Neural crest cell (in vitro differentiated cells): Measurements from ENCODE around the gene C13orf46. TPM values are rescaled to one million over a fixed set of nuclear protein-coding genes. Genes with fewer than 3 reads are reported as not detected.

Experiments used
- DNase-seq: peaks from one replicate; pipeline ENCODE4 v3.0.0; 2021; ENCODE audit warnings: low read depth, mixed read lengths, low spot score
- H3K27ac Mint-ChIP-seq: one replicate; pipeline ENCODE4 v1.8.0; 2021; ENCODE audit warnings: mild to moderate bottlenecking, mixed read lengths; ENCODE audit not compliant: unreplicated experiment
- H3K27me3 Mint-ChIP-seq: 2 replicates; pipeline ENCODE4 v1.8.0; 2021; ENCODE audit warnings: low read depth, mild to moderate bottlenecking, mixed read lengths
- H3K36me3 Mint-ChIP-seq: 2 replicates; pipeline ENCODE4 v1.8.0; 2021; ENCODE audit warnings: low read depth, mild to moderate bottlenecking, mixed read lengths
- H3K4me1 Mint-ChIP-seq: 2 replicates; pipeline ENCODE4 v1.8.0; 2021; ENCODE audit warnings: mixed read lengths
- H3K4me3 Mint-ChIP-seq: one replicate; pipeline ENCODE4 v1.8.0; 2021; ENCODE audit warnings: mild to moderate bottlenecking, mixed read lengths
- H3K9me3 Mint-ChIP-seq: 2 replicates; pipeline ENCODE4 v1.8.0; 2021; ENCODE audit warnings: mixed read lengths
- CTCF ChIP-seq: fragments of 200-600 bp; sonication (generic); conservative IDR thresholded peaks from 2 replicates; pipeline ENCODE4 v1.5.0; 2021; ENCODE audit warnings: antibody characterized with exemption, mild to moderate bottlenecking
- total RNA-seq: library from RNA; stranded (reverse); gene quantifications from 2 replicates; pipeline ENCODE4 v1.2.1, GENCODE V29; 2021

C13orf46 gene
- total RNA-seq, 1 donor from 2014 or later, result 1.9 TPM

- H3K4me3 Mint-ChIP-seq, result no peak overlapping the region
- peaks cover 5% of the 10 kb centered on the region for H3K27me3 Mint-ChIP-seq
- no peak overlapping the region for H3K27ac Mint-ChIP-seq
- TF ChIP-seq CTCF, result no peak
- H3K36me3 Mint-ChIP-seq, result no peaks in the 10 kb centered on the region
- DNase-seq, result no peak
- H3K4me1 Mint-ChIP-seq, result no peaks in the 10 kb centered on the region
- no peaks in the 10 kb centered on the region for H3K9me3 Mint-ChIP-seq
Measured at GRCh38 chr13:113905942-113906341, 67.9 kb downstream of the C13orf46 start.

DNA sequence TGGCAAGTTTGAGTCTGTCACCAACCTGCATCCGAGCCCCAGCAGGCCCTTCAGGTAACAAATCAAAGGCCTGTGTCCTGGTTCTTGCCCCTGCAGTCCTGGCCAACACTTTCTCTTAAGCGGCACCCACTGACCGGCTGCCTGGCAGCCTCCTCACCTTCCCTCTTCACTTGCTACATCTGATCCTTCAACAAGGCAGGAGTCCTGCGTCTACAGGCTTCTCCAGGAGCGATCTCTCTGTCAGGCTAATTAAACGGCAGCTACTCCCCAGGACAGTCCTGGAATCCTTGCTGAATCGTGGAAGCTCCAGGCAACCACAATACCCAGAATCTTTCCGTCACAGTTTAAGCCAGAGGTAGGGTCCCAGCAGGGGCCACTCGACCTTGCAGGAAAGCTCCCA, 68.9 kb downstream of the C13orf46 start:
- no peak for DNase-seq
- no peak overlapping the region for H3K27ac Mint-ChIP-seq
- no peak for TF ChIP-seq CTCF
- no peaks in the 10 kb centered on the region for H3K9me3 Mint-ChIP-seq
- no peaks in the 10 kb centered on the region for H3K4me1 Mint-ChIP-seq
- peaks cover 3% of the 10 kb centered on the region for H3K27me3 Mint-ChIP-seq
- H3K4me3 Mint-ChIP-seq, result no peak overlapping the region
- H3K36me3 Mint-ChIP-seq, result no peaks in the 10 kb centered on the region

- Mint-ChIP-seq H3K4me3 (no peak overlapping the region), H3K4me1 (no peaks in the 10 kb centered on the region), H3K27ac (no peak overlapping the region), H3K27me3 (peaks cover 3% of the 10 kb centered on the region), H3K9me3 (no peaks in the 10 kb centered on the region), H3K36me3 (no peaks in the 10 kb centered on the region)
- DNase-seq, result no peak
- peak; percentile 52 for TF ChIP-seq CTCF
Measured at GRCh38 chr13:113904411-113904810, 69.5 kb downstream of the C13orf46 start.

GRCh38 chr13:113903912-113904311, 70.0 kb downstream of the C13orf46 start:
- no peak overlapping the region for H3K4me3 Mint-ChIP-seq
- no peak for TF ChIP-seq CTCF
- no peaks in the 10 kb centered on the region for H3K4me1 Mint-ChIP-seq
- H3K27me3 Mint-ChIP-seq, result peaks cover 3% of the 10 kb centered on the region
- H3K36me3 Mint-ChIP-seq, result no peaks in the 10 kb centered on the region
- DNase-seq, result no peak
- H3K9me3 Mint-ChIP-seq, result no peaks in the 10 kb centered on the region
- H3K27ac Mint-ChIP-seq, result no peak overlapping the region

Other genes starting within 250 kb of the C13orf46 start
- gene TMEM255B, start 214.8 kb downstream of the C13orf46 start, total RNA-seq, result 2.4 and 2.5 TPM in 2 replicates
- 7.7 and 9.0 TPM in 2 replicates for gene GAS6, start 110.0 kb downstream of the C13orf46 start, total RNA-seq
- 29.5 and 31.5 TPM in 2 replicates for gene RASA3, start 158.5 kb upstream of the C13orf46 start, total RNA-seq
- gene CFAP97D2, start 205.2 kb upstream of the C13orf46 start, total RNA-seq, result not detected in 2 replicates